Measurements from ENCODE around the gene ABCC4. TPM values are rescaled to one million over a fixed set of nuclear protein-coding genes. Genes with fewer than 3 reads are reported as not detected.

ABCC4 gene
- total RNA-seq, 1 experiment from 2014 or later = 3.7 TPM

- Histone ChIP-seq H3K36me3 (replicated peaks; ENCODE audit: control insufficient read depth, insufficient read depth, low read length) (no peaks in the 10 kb centered on the region), H3K4me3 (ENCODE audit: insufficient read depth, low read depth, low read length) (no peak overlapping the region), H3K27me3 (ENCODE audit: control insufficient read depth, insufficient read depth, low read length) (no peaks in the 10 kb centered on the region)
- DNase-seq = no peak
Observed at GRCh38 chr13:95025116-95025515, 276.1 kb downstream of the ABCC4 start.

- no peaks in the 10 kb centered on the region for H3K36me3 ChIP-seq (replicated peaks; ENCODE audit: control insufficient read depth, insufficient read depth, low read length)
- no peak for DNase-seq
- no peak overlapping the region for H3K4me3 ChIP-seq (ENCODE audit: insufficient read depth, low read depth, low read length)
- H3K27me3 ChIP-seq (ENCODE audit: control insufficient read depth, insufficient read depth, low read length) = no peaks in the 10 kb centered on the region
Observed at GRCh38 chr13:95023405-95023804, 277.8 kb downstream of the ABCC4 start.

GRCh38 chr13:95020298-95020987, 280.8 kb downstream of the ABCC4 start:
- Histone ChIP-seq H3K4me3 (ENCODE audit: insufficient read depth, low read depth, low read length) (no peak overlapping the region), H3K36me3 (replicated peaks; ENCODE audit: control insufficient read depth, insufficient read depth, low read length) (no peaks in the 10 kb centered on the region), H3K27me3 (ENCODE audit: control insufficient read depth, insufficient read depth, low read length) (no peaks in the 10 kb centered on the region)
- DNase-seq = no peak

- H3K36me3 ChIP-seq (replicated peaks; ENCODE audit: control insufficient read depth, insufficient read depth, low read length) = no peaks in the 10 kb centered on the region
- H3K27me3 ChIP-seq (ENCODE audit: control insufficient read depth, insufficient read depth, low read length) = no peaks in the 10 kb centered on the region
- no peak for DNase-seq
- H3K4me3 ChIP-seq (ENCODE audit: insufficient read depth, low read depth, low read length) = no peak overlapping the region
Observed at GRCh38 chr13:95019886-95020285, 281.4 kb downstream of the ABCC4 start.

- DNase-seq = no peak
- Histone ChIP-seq H3K4me3 (ENCODE audit: insufficient read depth, low read depth, low read length) (no peak overlapping the region), H3K36me3 (replicated peaks; ENCODE audit: control insufficient read depth, insufficient read depth, low read length) (no peaks in the 10 kb centered on the region), H3K27me3 (ENCODE audit: control insufficient read depth, insufficient read depth, low read length) (peaks cover 7% of the 10 kb centered on the region)
Observed at GRCh38 chr13:95007322-95007721, 293.9 kb downstream of the ABCC4 start.

- no peak overlapping the region for H3K4me3 ChIP-seq (ENCODE audit: insufficient read depth, low read depth, low read length)
- H3K27me3 ChIP-seq (ENCODE audit: control insufficient read depth, insufficient read depth, low read length) = peaks cover 7% of the 10 kb centered on the region
- DNase-seq = no peak
- no peaks in the 10 kb centered on the region for H3K36me3 ChIP-seq (replicated peaks; ENCODE audit: control insufficient read depth, insufficient read depth, low read length)
Observed at GRCh38 chr13:95005300-95005699, 296.0 kb downstream of the ABCC4 start.

GRCh38 chr13:95003019-95003813, 298.0 kb downstream of the ABCC4 start:
- DNase-seq = peak; percentile 77
- Histone ChIP-seq H3K4me3 (ENCODE audit: insufficient read depth, low read depth, low read length) (peak overlapping the region; percentile 38), H3K36me3 (replicated peaks; ENCODE audit: control insufficient read depth, insufficient read depth, low read length) (no peaks in the 10 kb centered on the region), H3K27me3 (ENCODE audit: control insufficient read depth, insufficient read depth, low read length) (peaks cover 7% of the 10 kb centered on the region)

GRCh38 chr13:95002126-95002525, 299.1 kb downstream of the ABCC4 start:
- no peaks in the 10 kb centered on the region for H3K36me3 ChIP-seq (replicated peaks; ENCODE audit: control insufficient read depth, insufficient read depth, low read length)
- no peak overlapping the region for H3K4me3 ChIP-seq (ENCODE audit: insufficient read depth, low read depth, low read length)
- H3K27me3 ChIP-seq (ENCODE audit: control insufficient read depth, insufficient read depth, low read length) = peaks cover 7% of the 10 kb centered on the region
- peak; percentile 49 for DNase-seq

- no peak for DNase-seq
- peaks cover 7% of the 10 kb centered on the region for H3K27me3 ChIP-seq (ENCODE audit: control insufficient read depth, insufficient read depth, low read length)
- no peaks in the 10 kb centered on the region for H3K36me3 ChIP-seq (replicated peaks; ENCODE audit: control insufficient read depth, insufficient read depth, low read length)
- H3K4me3 ChIP-seq (ENCODE audit: insufficient read depth, low read depth, low read length) = no peak overlapping the region
Observed at GRCh38 chr13:94999871-95000270, 301.4 kb downstream of the ABCC4 start.

- H3K27me3 ChIP-seq (ENCODE audit: control insufficient read depth, insufficient read depth, low read length) = no peaks in the 10 kb centered on the region
- DNase-seq = no peak
- no peak overlapping the region for H3K4me3 ChIP-seq (ENCODE audit: insufficient read depth, low read depth, low read length)
- H3K36me3 ChIP-seq (replicated peaks; ENCODE audit: control insufficient read depth, insufficient read depth, low read length) = no peaks in the 10 kb centered on the region
Observed at GRCh38 chr13:94997126-94997525, 304.1 kb downstream of the ABCC4 start.

GRCh38 chr13:94996445-94996844, 304.8 kb downstream of the ABCC4 start:
- H3K36me3 ChIP-seq (replicated peaks; ENCODE audit: control insufficient read depth, insufficient read depth, low read length) = no peaks in the 10 kb centered on the region
- H3K27me3 ChIP-seq (ENCODE audit: control insufficient read depth, insufficient read depth, low read length) = no peaks in the 10 kb centered on the region
- no peak overlapping the region for H3K4me3 ChIP-seq (ENCODE audit: insufficient read depth, low read depth, low read length)
- no peak for DNase-seq

GRCh38 chr13:94994506-94994905, 306.7 kb downstream of the ABCC4 start:
- Histone ChIP-seq H3K36me3 (replicated peaks; ENCODE audit: control insufficient read depth, insufficient read depth, low read length) (no peaks in the 10 kb centered on the region), H3K27me3 (ENCODE audit: control insufficient read depth, insufficient read depth, low read length) (no peaks in the 10 kb centered on the region), H3K4me3 (ENCODE audit: insufficient read depth, low read depth, low read length) (no peak overlapping the region)
- DNase-seq = no peak

- H3K36me3 ChIP-seq (replicated peaks; ENCODE audit: control insufficient read depth, insufficient read depth, low read length) = no peaks in the 10 kb centered on the region
- no peak for DNase-seq
- no peaks in the 10 kb centered on the region for H3K27me3 ChIP-seq (ENCODE audit: control insufficient read depth, insufficient read depth, low read length)
- no peak overlapping the region for H3K4me3 ChIP-seq (ENCODE audit: insufficient read depth, low read depth, low read length)
Observed at GRCh38 chr13:94993616-94994015, 307.6 kb downstream of the ABCC4 start.

- H3K36me3 ChIP-seq (replicated peaks; ENCODE audit: control insufficient read depth, insufficient read depth, low read length) = no peaks in the 10 kb centered on the region
- H3K4me3 ChIP-seq (ENCODE audit: insufficient read depth, low read depth, low read length) = no peak overlapping the region
- DNase-seq = no peak
- no peaks in the 10 kb centered on the region for H3K27me3 ChIP-seq (ENCODE audit: control insufficient read depth, insufficient read depth, low read length)
Observed at GRCh38 chr13:94992036-94992960, 309.0 kb downstream of the ABCC4 start.

Data from H7 (cell line).